Keratinocyte (primary cell): ENCODE measurements around the gene AVPR2. TPM values are rescaled to one million over a fixed set of nuclear protein-coding genes. Genes with fewer than 3 reads are reported as not detected.

Experiments used
- DNase-seq: peaks from one replicate; pipeline ENCODE4 v3.0.0-alpha.2; 2011; ENCODE audit warnings: low read depth, missing footprints, low spot score
- FAIRE-seq: peaks from 2 replicates; lab custom pipeline; 2011; peaks lifted over from hg19 to GRCh38; lab: Jason Lieb, UNC
- H2AFZ ChIP-seq: 2 replicates; pipeline ENCODE4 v1.6.0; 2012; ENCODE audit warnings: low read length, control low read depth, inconsistent platforms; ENCODE audit not compliant: control insufficient read depth
- H3K27ac ChIP-seq: 2 replicates; pipeline ENCODE4 v1.5.1; 2011; ENCODE audit warnings: low read length; ENCODE audit not compliant: control insufficient read depth, insufficient read depth
- H3K27me3 ChIP-seq: 3 replicates; pipeline ENCODE4 v1.6.0; 2011; ENCODE audit warnings: low read length; ENCODE audit not compliant: control insufficient read depth, insufficient read depth; ENCODE audit errors: extremely low read depth
- H3K36me3 ChIP-seq, 2 experiments: 2 replicates in 1 of 2; 3 replicates in 1 of 2; pipeline ENCODE4 v1.5.1; 2011; ENCODE audit warnings: low read length in 2 of 2, mild to moderate bottlenecking in 1 of 2; ENCODE audit not compliant: control insufficient read depth in 2 of 2, insufficient read depth in 2 of 2; ENCODE audit errors: extremely low read depth in 1 of 2
- H3K4me1 ChIP-seq: 3 replicates; pipeline ENCODE4 v1.5.1; 2011; ENCODE audit warnings: low read length; ENCODE audit not compliant: control insufficient read depth, insufficient read depth; ENCODE audit errors: extremely low read depth
- H3K4me2 ChIP-seq: 3 replicates; pipeline ENCODE4 v1.6.0; 2011; ENCODE audit warnings: low read depth, low read length; ENCODE audit not compliant: control insufficient read depth, insufficient read depth; ENCODE audit errors: extremely low read depth
- H3K4me3 ChIP-seq, 3 experiments: fragments of 200-600 bp in 1 of 3; sonication (generic) in 1 of 3; 2 replicates in 2 of 3; 3 replicates in 1 of 3; pipeline ENCODE4 v1.5.1; 2011 to 2016; ENCODE audit warnings: low read length in 3 of 3, mild to moderate bottlenecking in 3 of 3, control low read depth in 2 of 3, inconsistent platforms in 1 of 3, low read depth in 1 of 3, mixed read lengths in 1 of 3, mixed run types in 1 of 3, moderate library complexity in 1 of 3; ENCODE audit not compliant: control insufficient read depth in 2 of 3, insufficient read depth in 2 of 3; ENCODE audit errors: extremely low read depth in 1 of 3
- H3K79me2 ChIP-seq: 2 replicates; pipeline ENCODE4 v1.6.0; 2012; ENCODE audit warnings: low read length; ENCODE audit not compliant: control insufficient read depth, insufficient read depth
- H3K9ac ChIP-seq: 3 replicates; pipeline ENCODE4 v1.6.0; 2011; ENCODE audit warnings: low read length; ENCODE audit not compliant: control insufficient read depth, insufficient read depth; ENCODE audit errors: extremely low read depth
- H3K9me1 ChIP-seq: 3 replicates; pipeline ENCODE4 v1.6.0; 2011; ENCODE audit warnings: low read length; ENCODE audit not compliant: control insufficient read depth, insufficient read depth; ENCODE audit errors: extremely low read depth
- H3K9me3 ChIP-seq: 2 replicates; pipeline ENCODE4 v1.5.1; 2012; ENCODE audit warnings: low read depth, low read length; ENCODE audit not compliant: control insufficient read depth
- H4K20me1 ChIP-seq: 3 replicates; pipeline ENCODE4 v1.6.0; 2011; ENCODE audit warnings: low read length; ENCODE audit not compliant: control insufficient read depth, insufficient read depth; ENCODE audit errors: extremely low read depth
- EZH2 ChIP-seq: IDR thresholded peaks from one replicate; pipeline ENCODE4 v1.6.1; 2012; ENCODE audit warnings: inconsistent platforms, mild to moderate bottlenecking, low read length, moderate library complexity
- dilution Hi-C: fragments of 300-500 bp; cut with MboI; formaldehyde crosslinking; loops from one replicate; pipeline ENCODE4 v1.7.0; 2020; ENCODE audit warnings: low sequenced_read_pairs; ENCODE audit not compliant: extremely low pct_ligation_motif_present
- polyA plus RNA-seq, 5 experiments: library from polyadenylated mRNA; depleted of rRNA in 3 of 5; stranded (reverse) in 3 of 5; stranded (forward) in 1 of 5; unstranded in 1 of 5; fragments of >200 nt; gene quantifications; 1 replicate in 1 of 5; 2 replicates in 3 of 5; 3 replicates in 1 of 5; pipeline versions ENCODE4 v1.2.1 to v1.2.3, GENCODE V29; 2011 to 2012; ENCODE audit warnings: missing spikeins in 2 of 5, low read depth in 1 of 5, low replicate concordance in 1 of 5
- TF ChIP-seq, protein P1 (sequence below), 3 experiments: IDR thresholded peaks in 1 of 3; conservative IDR thresholded peaks in 1 of 3; optimal IDR thresholded peaks in 1 of 3; 2 replicates in 2 of 3; 3 replicates in 1 of 3; pipeline versions ENCODE3 to v1.5.1; 2011; ENCODE audit warnings: low read length in 3 of 3, mild to moderate bottlenecking in 3 of 3, moderate library complexity in 2 of 3, control low read depth in 1 of 3, inconsistent platforms in 1 of 3; ENCODE audit not compliant: insufficient read depth in 2 of 3; ENCODE audit errors: extremely low read depth in 1 of 3

AVPR2 gene
- polyA plus RNA-seq, 1 donor (not counting 4 experiments of a cell fraction or from before 2014, with no cell fraction given) = not detected

DNA sequence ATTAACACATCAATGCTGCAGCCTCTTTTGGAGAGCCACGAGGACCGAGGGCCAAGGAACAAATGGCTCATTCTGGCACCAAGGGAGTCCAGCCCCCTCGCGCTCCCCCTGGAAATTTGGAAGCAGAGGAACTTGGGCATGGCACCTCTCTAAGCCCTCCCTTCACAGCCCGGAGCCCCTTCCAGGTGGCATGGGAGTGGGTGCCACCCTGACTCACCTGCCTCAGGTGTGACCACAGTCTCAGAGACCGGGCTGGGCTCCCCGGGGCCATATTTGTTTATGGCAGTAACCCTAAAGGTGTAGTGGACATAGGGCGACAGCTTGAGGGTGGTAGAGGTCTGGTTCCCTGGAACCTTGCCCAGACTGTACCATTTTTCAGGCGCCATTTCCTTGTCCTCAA is 37.3 kb upstream of the AVPR2 start:
- Histone ChIP-seq H3K9me3 (no peaks in the 10 kb centered on the region), H3K27ac (no peak overlapping the region), H2AFZ (no peak overlapping the region), H3K27me3 (no peaks in the 10 kb centered on the region), H3K4me2 (no peak overlapping the region), H3K4me3 (no peak overlapping the region), H3K79me2 (no peaks in the 10 kb centered on the region), H3K4me1 (no peaks in the 10 kb centered on the region), H3K36me3 (peaks cover 0 to 9% of the 10 kb centered on the region in 2 experiments), H4K20me1 (no peaks in the 10 kb centered on the region), H3K9me1 (no peaks in the 10 kb centered on the region), H3K9ac (no peak overlapping the region)
- dilution Hi-C loops = no loop called here
- FAIRE-seq = no peak
- no peak for DNase-seq
- no peak for TF ChIP-seq EZH2
- TF ChIP-seq, protein P1, sequence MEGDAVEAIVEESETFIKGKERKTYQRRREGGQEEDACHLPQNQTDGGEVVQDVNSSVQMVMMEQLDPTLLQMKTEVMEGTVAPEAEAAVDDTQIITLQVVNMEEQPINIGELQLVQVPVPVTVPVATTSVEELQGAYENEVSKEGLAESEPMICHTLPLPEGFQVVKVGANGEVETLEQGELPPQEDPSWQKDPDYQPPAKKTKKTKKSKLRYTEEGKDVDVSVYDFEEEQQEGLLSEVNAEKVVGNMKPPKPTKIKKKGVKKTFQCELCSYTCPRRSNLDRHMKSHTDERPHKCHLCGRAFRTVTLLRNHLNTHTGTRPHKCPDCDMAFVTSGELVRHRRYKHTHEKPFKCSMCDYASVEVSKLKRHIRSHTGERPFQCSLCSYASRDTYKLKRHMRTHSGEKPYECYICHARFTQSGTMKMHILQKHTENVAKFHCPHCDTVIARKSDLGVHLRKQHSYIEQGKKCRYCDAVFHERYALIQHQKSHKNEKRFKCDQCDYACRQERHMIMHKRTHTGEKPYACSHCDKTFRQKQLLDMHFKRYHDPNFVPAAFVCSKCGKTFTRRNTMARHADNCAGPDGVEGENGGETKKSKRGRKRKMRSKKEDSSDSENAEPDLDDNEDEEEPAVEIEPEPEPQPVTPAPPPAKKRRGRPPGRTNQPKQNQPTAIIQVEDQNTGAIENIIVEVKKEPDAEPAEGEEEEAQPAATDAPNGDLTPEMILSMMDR (optimal IDR thresholded peaks at IDR 0.05 in 1 of 3, IDR thresholded peaks at IDR 0.05 in 1 of 3, conservative IDR thresholded peaks at IDR 0.05 in 1 of 3; ENCODE audit: extremely low read depth in 1 of 3, insufficient read depth in 2 of 3, low read length in 3 of 3) = no peak

DNA sequence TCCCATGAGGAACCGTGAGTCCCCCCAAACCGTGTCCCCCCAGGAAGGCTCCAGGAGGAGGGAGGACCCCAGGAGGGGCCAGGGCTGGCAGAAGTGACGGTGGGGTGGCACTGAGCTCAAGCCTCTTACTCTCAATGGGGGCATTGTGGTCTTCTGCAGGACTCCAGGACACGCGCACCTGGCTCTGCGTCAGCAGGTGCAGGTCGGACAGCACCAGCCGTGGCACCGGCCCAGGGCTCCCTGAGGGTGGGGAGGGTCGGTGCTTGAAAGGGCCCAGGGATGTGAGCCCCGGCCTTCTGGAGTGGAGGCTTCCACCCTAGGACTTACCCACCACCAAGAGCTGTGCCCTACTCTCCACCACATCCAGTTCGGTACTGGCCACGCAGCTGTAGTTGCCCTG is 36.8 kb upstream of the AVPR2 start:
- FAIRE-seq (no peak), DNase-seq (no peak)
- no peaks in the 10 kb centered on the region for H3K9me1 ChIP-seq
- H3K9ac ChIP-seq = no peak overlapping the region
- TF ChIP-seq, protein P1 (optimal IDR thresholded peaks at IDR 0.05 in 1 of 3, IDR thresholded peaks at IDR 0.05 in 1 of 3, conservative IDR thresholded peaks at IDR 0.05 in 1 of 3; ENCODE audit: extremely low read depth in 1 of 3, insufficient read depth in 2 of 3, low read length in 3 of 3) = no peak
- no peak for TF ChIP-seq EZH2
- H2AFZ ChIP-seq = no peak overlapping the region
- no peaks in the 10 kb centered on the region for H3K9me3 ChIP-seq
- H3K4me2 ChIP-seq = no peak overlapping the region
- dilution Hi-C loops = no loop called here
- H4K20me1 ChIP-seq = no peaks in the 10 kb centered on the region
- H3K4me3 ChIP-seq = no peak overlapping the region
- no peaks in the 10 kb centered on the region for H3K79me2 ChIP-seq
- H3K27ac ChIP-seq = no peak overlapping the region
- peaks cover 0 to 9% of the 10 kb centered on the region in 2 experiments for H3K36me3 ChIP-seq
- no peaks in the 10 kb centered on the region for H3K27me3 ChIP-seq
- H3K4me1 ChIP-seq = no peaks in the 10 kb centered on the region
